Neural crest cell (in vitro differentiated cells): ENCODE results near the gene FHDC1. TPM values are rescaled to one million over a fixed set of nuclear protein-coding genes. Genes with fewer than 3 reads are reported as not detected.

Experiments
- DNase-seq: peaks from one replicate; pipeline ENCODE4 v3.0.0; 2021; ENCODE audit warnings: low read depth, mixed read lengths, low spot score
- H3K27ac Mint-ChIP-seq: one replicate; pipeline ENCODE4 v1.8.0; 2021; ENCODE audit warnings: mild to moderate bottlenecking, mixed read lengths; ENCODE audit not compliant: unreplicated experiment
- H3K27me3 Mint-ChIP-seq: 2 replicates; pipeline ENCODE4 v1.8.0; 2021; ENCODE audit warnings: low read depth, mild to moderate bottlenecking, mixed read lengths
- H3K36me3 Mint-ChIP-seq: 2 replicates; pipeline ENCODE4 v1.8.0; 2021; ENCODE audit warnings: low read depth, mild to moderate bottlenecking, mixed read lengths
- H3K4me1 Mint-ChIP-seq: 2 replicates; pipeline ENCODE4 v1.8.0; 2021; ENCODE audit warnings: mixed read lengths
- H3K4me3 Mint-ChIP-seq: one replicate; pipeline ENCODE4 v1.8.0; 2021; ENCODE audit warnings: mild to moderate bottlenecking, mixed read lengths
- H3K9me3 Mint-ChIP-seq: 2 replicates; pipeline ENCODE4 v1.8.0; 2021; ENCODE audit warnings: mixed read lengths
- CTCF ChIP-seq: fragments of 200-600 bp; sonication (generic); conservative IDR thresholded peaks from 2 replicates; pipeline ENCODE4 v1.5.0; 2021; ENCODE audit warnings: antibody characterized with exemption, mild to moderate bottlenecking
- total RNA-seq: library from RNA; stranded (reverse); gene quantifications from 2 replicates; pipeline ENCODE4 v1.2.1, GENCODE V29; 2021

The FHDC1 gene
- total RNA-seq, 1 donor from 2014 or later = 52.0 TPM

- H3K27me3 Mint-ChIP-seq = no peaks in the 10 kb centered on the region
- no peak overlapping the region for H3K27ac Mint-ChIP-seq
- no peaks in the 10 kb centered on the region for H3K9me3 Mint-ChIP-seq
These were observed 80.5 kb downstream of the FHDC1 start for GRCh38 chr4:153016592-153016991.

DNA sequence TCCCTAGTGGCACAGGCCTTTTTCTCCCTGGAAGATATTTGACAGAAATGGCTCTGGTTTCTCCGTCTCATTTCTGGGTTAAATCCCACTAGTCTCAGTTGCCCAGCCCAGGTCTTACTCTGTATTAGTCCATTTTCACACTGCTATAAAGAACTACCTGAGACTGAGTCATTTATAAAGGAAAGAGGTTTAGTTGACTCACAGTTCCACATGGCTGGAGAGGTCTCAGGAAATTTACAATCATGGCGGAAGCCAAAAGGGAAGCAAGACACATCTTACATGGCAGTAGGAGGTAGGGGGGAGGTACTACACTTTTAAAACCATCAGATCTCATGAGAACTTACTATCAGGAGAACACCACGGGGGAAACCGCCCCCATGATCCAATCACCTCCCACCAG, 81.9 kb downstream of the FHDC1 start:
- TF ChIP-seq CTCF = no peak
- Mint-ChIP-seq H3K4me1 (peaks cover 5% of the 10 kb centered on the region), H3K36me3 (no peaks in the 10 kb centered on the region), H3K9me3 (no peaks in the 10 kb centered on the region), H3K27me3 (no peaks in the 10 kb centered on the region), H3K4me3 (no peak overlapping the region), H3K27ac (peak overlapping the region; percentile 31)
- no peak for DNase-seq

More at GRCh38 chr4:153016592-153016991, 80.5 kb downstream of the FHDC1 start:
- no peak for DNase-seq
- no peaks in the 10 kb centered on the region for H3K36me3 Mint-ChIP-seq
- TF ChIP-seq CTCF = no peak
- peaks cover 2% of the 10 kb centered on the region for H3K4me1 Mint-ChIP-seq
- H3K4me3 Mint-ChIP-seq = no peak overlapping the region

GRCh38 chr4:153018684-153019083, 82.6 kb downstream of the FHDC1 start:
- no peak for TF ChIP-seq CTCF
- no peak overlapping the region for H3K4me3 Mint-ChIP-seq
- H3K27me3 Mint-ChIP-seq = no peaks in the 10 kb centered on the region
- no peak for DNase-seq
- H3K27ac Mint-ChIP-seq = peak overlapping the region; percentile 60
- no peaks in the 10 kb centered on the region for H3K36me3 Mint-ChIP-seq
- peaks cover 7% of the 10 kb centered on the region for H3K4me1 Mint-ChIP-seq
- H3K9me3 Mint-ChIP-seq = no peaks in the 10 kb centered on the region

DNA sequence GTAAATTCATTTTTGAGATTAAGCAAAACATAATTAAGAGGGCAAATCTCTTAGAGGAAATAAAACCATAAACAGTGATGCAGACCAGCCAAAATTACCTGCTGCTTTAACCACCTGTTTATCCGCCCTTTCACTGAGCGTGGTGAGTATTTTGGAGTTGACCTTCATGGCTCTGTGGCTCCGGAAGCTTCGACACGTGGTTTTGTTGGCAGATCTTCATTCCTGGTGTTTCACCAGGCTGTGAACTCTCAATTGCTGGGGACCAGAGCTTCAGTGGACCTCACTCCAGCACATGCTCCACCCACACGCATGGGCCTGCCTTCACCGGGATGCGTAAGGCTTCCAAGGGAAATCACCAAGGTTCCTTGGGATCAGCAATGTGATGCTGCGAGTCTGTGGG, 83.8 kb downstream of the FHDC1 start:
- Mint-ChIP-seq H3K27ac (no peak overlapping the region), H3K4me1 (peaks cover 10% of the 10 kb centered on the region), H3K9me3 (no peaks in the 10 kb centered on the region), H3K4me3 (no peak overlapping the region), H3K27me3 (no peaks in the 10 kb centered on the region), H3K36me3 (no peaks in the 10 kb centered on the region)
- DNase-seq = no peak
- no peak for TF ChIP-seq CTCF

DNA sequence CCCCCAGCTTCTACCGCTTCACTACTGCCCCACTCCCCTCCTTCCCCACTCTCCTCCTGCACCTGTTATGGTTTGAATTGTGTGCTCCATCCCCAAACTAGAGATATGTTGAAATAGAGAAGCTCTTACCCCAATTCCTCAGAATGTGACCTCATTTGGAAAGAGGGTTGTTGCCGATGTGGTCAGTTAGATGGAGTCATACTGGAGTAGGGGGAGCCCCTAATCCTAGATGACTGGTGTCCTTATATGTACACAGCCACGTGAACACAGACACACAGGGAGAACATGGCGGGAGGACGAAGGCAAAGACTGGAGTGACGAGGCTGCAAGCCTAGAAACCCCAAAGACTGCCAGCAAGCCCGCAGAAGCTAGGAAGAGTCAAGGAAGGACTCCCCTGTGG, 84.3 kb downstream of the FHDC1 start:
- no peaks in the 10 kb centered on the region for H3K9me3 Mint-ChIP-seq
- TF ChIP-seq CTCF = no peak
- H3K4me3 Mint-ChIP-seq = no peak overlapping the region
- H3K27me3 Mint-ChIP-seq = no peaks in the 10 kb centered on the region
- DNase-seq = no peak
- H3K27ac Mint-ChIP-seq = no peak overlapping the region
- H3K36me3 Mint-ChIP-seq = no peaks in the 10 kb centered on the region
- H3K4me1 Mint-ChIP-seq = peaks cover 10% of the 10 kb centered on the region

GRCh38 chr4:153021276-153021675, 85.2 kb downstream of the FHDC1 start:
- no peaks in the 10 kb centered on the region for H3K9me3 Mint-ChIP-seq
- no peaks in the 10 kb centered on the region for H3K27me3 Mint-ChIP-seq
- peak overlapping the region; percentile 95 for H3K27ac Mint-ChIP-seq
- H3K4me1 Mint-ChIP-seq = peaks cover 10% of the 10 kb centered on the region
- no peaks in the 10 kb centered on the region for H3K36me3 Mint-ChIP-seq
- no peak overlapping the region for H3K4me3 Mint-ChIP-seq
- no peak for TF ChIP-seq CTCF
- no peak for DNase-seq
